IMR-90 (cell line): ENCODE data around the gene HIVEP3. TPM values are rescaled to one million over a fixed set of nuclear protein-coding genes. Genes with fewer than 3 reads are reported as not detected.

Source experiments
- ATAC-seq: fragments of 200-7000 bp; cut with Tn5 transposase; 2 replicates; pipeline ENCODE4 v1.9.1; 2020; ENCODE audit warnings: low read depth, mild to moderate bottlenecking, moderate library complexity
- BruUV-seq: library from RNA; stranded (reverse); fragments of 400-500 nt; replicated peaks from 2 replicates; lab custom pipeline; 2021; lab: Mats Ljungman, UMichigan
- CTCF ChIA-PET: fragments of 300-600 bp; formaldehyde crosslinking; extraction: SDS; loops from one replicate; lab custom pipeline; 2021; ENCODE audit warnings: antibody characterized with exemption; lab: Yijun Ruan, JAX
- POLR2A ChIA-PET: fragments of 300-600 bp; sonication (Branson Sonifier 250); formaldehyde crosslinking; loops from one replicate; lab custom pipeline; 2022; ENCODE audit warnings: antibody characterized with exemption; ENCODE audit not compliant: unreplicated experiment; lab: Charles Lee
- DNase-seq: peaks from one replicate; pipeline ENCODE4 v3.0.0; 2013
- H2AFZ ChIP-seq: replicated peaks from 2 replicates; pipeline ENCODE3; 2013; ENCODE audit warnings: low read length, mild to moderate bottlenecking; ENCODE audit not compliant: poor library complexity
- H2AK5ac ChIP-seq: 2 replicates; pipeline ENCODE4 v1.6.1; 2013; ENCODE audit warnings: low read depth, low read length, inconsistent platforms
- H2AK9ac ChIP-seq: replicated peaks from 2 replicates; pipeline ENCODE3; 2013; ENCODE audit warnings: mild to moderate bottlenecking, low read depth, low read length, moderate library complexity; ENCODE audit not compliant: poor library complexity
- H2BK120ac ChIP-seq: 2 replicates; pipeline ENCODE4 v1.6.1; 2013; ENCODE audit warnings: low read depth, low read length, inconsistent platforms
- H2BK15ac ChIP-seq: 3 replicates; pipeline ENCODE4 v1.6.1; 2013; ENCODE audit warnings: low read depth, low read length, inconsistent platforms
- H2BK20ac ChIP-seq: 2 replicates; pipeline ENCODE4 v1.6.1; 2013; ENCODE audit warnings: low read depth, mild to moderate bottlenecking, inconsistent platforms, low read length, moderate library complexity
- H2BK5ac ChIP-seq: 2 replicates; pipeline ENCODE4 v1.6.1; 2013; ENCODE audit warnings: mild to moderate bottlenecking, low read depth, low read length, inconsistent platforms; ENCODE audit not compliant: poor library complexity, severe bottlenecking
- H3K14ac ChIP-seq: replicated peaks from 2 replicates; pipeline ENCODE4 v1.6.1; 2013; ENCODE audit warnings: low read depth, low read length, inconsistent platforms
- H3K18ac ChIP-seq: 2 replicates; pipeline ENCODE4 v1.6.1; 2013; ENCODE audit warnings: low read depth, low read length, control low read depth
- H3K23ac ChIP-seq: 2 replicates; pipeline ENCODE4 v1.6.1; 2013; ENCODE audit warnings: low read depth, low read length, inconsistent platforms
- H3K27ac ChIP-seq: 2 replicates; pipeline ENCODE4 v1.5.1; 2013; ENCODE audit warnings: mild to moderate bottlenecking, control low read depth, low read length; ENCODE audit not compliant: insufficient read depth
- H3K27me3 ChIP-seq: 2 replicates; pipeline ENCODE4 v1.6.1; 2013; ENCODE audit warnings: low read length; ENCODE audit not compliant: control insufficient read depth, insufficient read depth
- H3K36me3 ChIP-seq: 2 replicates; pipeline ENCODE4 v1.6.1; 2013; ENCODE audit warnings: low read length, mixed read lengths; ENCODE audit not compliant: control insufficient read depth, insufficient read depth
- H3K4ac ChIP-seq: 2 replicates; pipeline ENCODE4 v1.6.1; 2013; ENCODE audit warnings: low read depth, low read length, inconsistent platforms
- H3K4me1 ChIP-seq: 2 replicates; pipeline ENCODE4 v1.6.1; 2013; ENCODE audit warnings: low read length, mixed read lengths; ENCODE audit not compliant: control insufficient read depth, insufficient read depth
- H3K4me2 ChIP-seq: 2 replicates; pipeline ENCODE4 v1.6.1; 2013; ENCODE audit warnings: low read depth, mild to moderate bottlenecking, control low read depth, low read length, moderate library complexity
- H3K4me3 ChIP-seq: 2 replicates; pipeline ENCODE4 v1.5.1; 2013; ENCODE audit warnings: low read depth, mild to moderate bottlenecking, control low read depth, low read length, moderate library complexity; ENCODE audit not compliant: insufficient read depth
- H3K56ac ChIP-seq: 2 replicates; pipeline ENCODE4 v1.6.1; 2013; ENCODE audit warnings: low read length, inconsistent platforms; ENCODE audit not compliant: insufficient read depth; ENCODE audit errors: extremely low read depth
- H3K79me1 ChIP-seq, 2 experiments: 2 replicates each; pipeline ENCODE4 v1.6.1; 2013; ENCODE audit warnings: low read length in 2 of 2, inconsistent platforms in 1 of 2, low read depth in 1 of 2
- H3K9ac ChIP-seq: 2 replicates; pipeline ENCODE4 v1.6.1; 2013; ENCODE audit warnings: low read depth, low read length, control low read depth
- H3K9me1 ChIP-seq: 2 replicates; pipeline ENCODE4 v1.6.1; 2013; ENCODE audit warnings: low read length, inconsistent platforms; ENCODE audit not compliant: insufficient read depth
- H3K9me3 ChIP-seq: 2 replicates; pipeline ENCODE4 v1.6.1; 2013; ENCODE audit warnings: low read length; ENCODE audit not compliant: control insufficient read depth, insufficient read depth
- H4K20me1 ChIP-seq: 2 replicates; pipeline ENCODE4 v1.6.1; 2013; ENCODE audit warnings: low read length, inconsistent platforms; ENCODE audit not compliant: insufficient read depth
- H4K5ac ChIP-seq: 2 replicates; pipeline ENCODE4 v1.6.1; 2013; ENCODE audit warnings: mild to moderate bottlenecking, low read depth, low read length, control low read depth
- H4K8ac ChIP-seq, 2 experiments: 2 replicates each; pipeline ENCODE4 v1.6.1; 2013; ENCODE audit warnings: low read depth in 2 of 2, low read length in 2 of 2, control low read depth in 1 of 2, inconsistent platforms in 1 of 2
- H4K91ac ChIP-seq: 2 replicates; pipeline ENCODE4 v1.6.1; 2013; ENCODE audit warnings: low read depth, low read length, inconsistent platforms; ENCODE audit not compliant: insufficient read depth
- CEBPB ChIP-seq: IDR thresholded peaks from 2 replicates; pipeline ENCODE4 v1.6.1; 2012; ENCODE audit warnings: low read depth, low read length, improper control_type of control experiment
- CTCF ChIP-seq: conservative IDR thresholded peaks from 2 replicates; pipeline ENCODE4 v1.5.1; 2012; ENCODE audit warnings: mild to moderate bottlenecking, low read depth, low read length, improper control_type of control experiment
- FOS ChIP-seq: fragments of 150-350 bp; IDR thresholded peaks from 2 replicates; pipeline ENCODE4 v1.6.1; 2016; ENCODE audit warnings: low read depth, low read length
- MAFK ChIP-seq: IDR thresholded peaks from 2 replicates; pipeline ENCODE4 v1.6.1; 2012; ENCODE audit warnings: low read depth, low read length, improper control_type of control experiment
- MXI1 ChIP-seq: IDR thresholded peaks from 2 replicates; pipeline ENCODE4 v1.6.1; 2012; ENCODE audit warnings: low read depth, mild to moderate bottlenecking, low read length, moderate library complexity, borderline replicate concordance
- RFX5 ChIP-seq: IDR thresholded peaks from 2 replicates; pipeline ENCODE4 v1.8.0; 2012; ENCODE audit warnings: low read depth, mild to moderate bottlenecking, low read length, moderate library complexity
- whole genome bisulfite sequencing, 2 experiments: methylation state at CpG; one replicate each; pipeline versions ENCODE4 v1.1.5 to v1.1.7; 2013; ENCODE audit warnings: missing lambda C conversion rate in 2 of 2; ENCODE audit not compliant: insufficient read length in 1 of 2; ENCODE audit errors: extremely low coverage in 2 of 2; 5-methylcytosine and 5-hydroxymethylcytosine counted together
- dilution Hi-C: fragments of 300-500 bp; cut with HindIII; formaldehyde crosslinking; loops from one replicate; pipeline ENCODE4 v1.14.3; 2018; ENCODE audit warnings: low sequenced_read_pairs; ENCODE audit not compliant: unreplicated experiment
- in situ Hi-C: fragments of 300-500 bp; cut with MboI; formaldehyde crosslinking; loops from 3 replicates; pipeline ENCODE4 v1.14.3; 2019; ENCODE audit warnings: low sequenced_read_pairs, inconsistent platforms, mixed read lengths
- intact Hi-C: fragments of 100-400 bp; cut with micrococcal nuclease; formaldehyde crosslinking; loops from 2 replicates; pipeline ENCODE4 v1.10.0; 2022
- polyA plus RNA-seq, 3 experiments: library from polyadenylated mRNA; depleted of rRNA; stranded (reverse); fragments of >200 nt; gene quantifications; 2 replicates each; pipeline ENCODE4 v1.2.3, GENCODE V29; 2012; ENCODE audit warnings: low replicate concordance in 1 of 3
- total RNA-seq: library from RNA; depleted of rRNA; stranded (reverse); fragments of >200 nt; gene quantifications from 2 replicates; pipeline ENCODE4 v1.2.3, GENCODE V29; 2012
- TF ChIP-seq, protein P1 (sequence below): fragments of 150-350 bp; IDR thresholded peaks from 2 replicates; pipeline ENCODE4 v1.6.1; 2017; ENCODE audit warnings: mild to moderate bottlenecking, antibody characterized with exemption, low read length, low read depth
- TF ChIP-seq, protein P2 (sequence below): fragments of 150-350 bp; IDR thresholded peaks from 2 replicates; pipeline ENCODE4 v1.6.1; 2016; ENCODE audit warnings: low read depth, mild to moderate bottlenecking, low read length, moderate library complexity, borderline replicate concordance

HIVEP3 gene
- total and polyA plus RNA-seq, 2 of the 4 experiments (the other 2 are of a cell fraction): 1.4 to 4.0 TPM

DNA sequence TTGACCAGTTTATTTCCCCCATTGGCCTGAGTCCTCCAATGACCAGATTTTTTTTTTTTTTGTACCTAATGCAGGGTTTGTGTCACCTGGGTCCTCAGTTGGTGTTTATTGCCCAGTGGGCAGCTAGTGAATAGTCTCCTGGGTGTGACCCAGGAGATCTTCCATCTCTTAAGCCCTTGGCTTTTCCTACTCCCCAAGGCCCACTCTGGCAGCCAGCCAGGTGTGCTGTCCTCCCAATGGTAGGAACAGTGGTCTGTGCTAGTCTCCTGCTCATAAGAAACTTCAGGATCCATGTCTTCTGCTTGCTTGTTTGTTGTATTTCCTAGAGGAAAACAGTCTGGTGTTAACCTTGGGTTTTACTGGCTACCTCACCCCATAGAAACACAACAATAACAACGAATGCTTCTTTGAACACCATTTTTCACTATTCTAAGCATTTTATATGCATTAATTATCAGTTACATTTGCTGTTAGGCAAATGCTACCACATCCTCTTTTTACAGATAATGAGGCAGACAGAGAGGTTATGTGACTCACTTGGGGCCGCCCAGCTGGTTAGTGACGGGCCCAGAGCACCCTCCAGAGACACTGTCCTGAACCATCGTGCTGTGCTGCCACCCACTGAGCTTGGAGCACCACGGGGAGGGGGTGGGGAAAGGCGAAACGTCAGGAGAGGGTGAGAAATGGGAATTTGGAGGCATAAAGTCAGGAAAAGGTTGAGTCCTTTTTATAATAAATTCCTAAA is 107.5 kb downstream of the HIVEP3 start:
- H3K9me3 ChIP-seq: no peaks in the 10 kb centered on the region
- H2BK20ac ChIP-seq: no peak overlapping the region
- no peak overlapping the region for H3K4me2 ChIP-seq
- H3K27ac ChIP-seq: no peak overlapping the region
- H3K4me1 ChIP-seq: peaks cover 10% of the 10 kb centered on the region
- H3K9me1 ChIP-seq: peaks cover 20% of the 10 kb centered on the region
- no peak overlapping the region for H3K4me3 ChIP-seq
- no peak overlapping the region for H3K4ac ChIP-seq
- dilution Hi-C loops: no loop called here
- no peak overlapping the region for H2BK15ac ChIP-seq
- TF ChIP-seq RFX5: no peak
- 0 out of 2 replicates have a peak, but pooled peaks have one; percentile 5 for TF ChIP-seq CTCF
- no peak for TF ChIP-seq MXI1
- no peak for TF ChIP-seq FOS
- no peak for TF ChIP-seq CEBPB
- TF ChIP-seq, protein P1, sequence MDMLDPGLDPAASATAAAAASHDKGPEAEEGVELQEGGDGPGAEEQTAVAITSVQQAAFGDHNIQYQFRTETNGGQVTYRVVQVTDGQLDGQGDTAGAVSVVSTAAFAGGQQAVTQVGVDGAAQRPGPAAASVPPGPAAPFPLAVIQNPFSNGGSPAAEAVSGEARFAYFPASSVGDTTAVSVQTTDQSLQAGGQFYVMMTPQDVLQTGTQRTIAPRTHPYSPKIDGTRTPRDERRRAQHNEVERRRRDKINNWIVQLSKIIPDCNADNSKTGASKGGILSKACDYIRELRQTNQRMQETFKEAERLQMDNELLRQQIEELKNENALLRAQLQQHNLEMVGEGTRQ: no peak
- TF ChIP-seq, protein P2, sequence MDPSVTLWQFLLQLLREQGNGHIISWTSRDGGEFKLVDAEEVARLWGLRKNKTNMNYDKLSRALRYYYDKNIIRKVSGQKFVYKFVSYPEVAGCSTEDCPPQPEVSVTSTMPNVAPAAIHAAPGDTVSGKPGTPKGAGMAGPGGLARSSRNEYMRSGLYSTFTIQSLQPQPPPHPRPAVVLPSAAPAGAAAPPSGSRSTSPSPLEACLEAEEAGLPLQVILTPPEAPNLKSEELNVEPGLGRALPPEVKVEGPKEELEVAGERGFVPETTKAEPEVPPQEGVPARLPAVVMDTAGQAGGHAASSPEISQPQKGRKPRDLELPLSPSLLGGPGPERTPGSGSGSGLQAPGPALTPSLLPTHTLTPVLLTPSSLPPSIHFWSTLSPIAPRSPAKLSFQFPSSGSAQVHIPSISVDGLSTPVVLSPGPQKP: no peak
- TF ChIP-seq MAFK: no peak
- no peak overlapping the region; the same call in 1 of the 2 replicates for H2AK5ac ChIP-seq
- peaks cover 5% of the 10 kb centered on the region for H4K20me1 ChIP-seq
- H3K79me1 ChIP-seq: no peaks in the 10 kb centered on the region
- no peak overlapping the region for H3K23ac ChIP-seq
- H3K14ac ChIP-seq: no peak overlapping the region
- no TSS peak for BruUV-seq
- H4K8ac ChIP-seq: no peak overlapping the region
- no peak overlapping the region for H3K9ac ChIP-seq
- no peak overlapping the region for H2AK9ac ChIP-seq
- DNase-seq (peak; percentile 56), ATAC-seq (no peak)
- no peaks in the 10 kb centered on the region for H3K36me3 ChIP-seq
- CTCF ChIA-PET: interaction anchor here (0.6 to 1.4 kb wide), 4 partner anchors 22 to 362 kb away, joined by 3 to 4 read pairs (median 3); no protein-coding TSS in a partner anchor
- no peak overlapping the region for H4K91ac ChIP-seq
- H2BK5ac ChIP-seq: no peak overlapping the region
- H2BK120ac ChIP-seq: peak overlapping the region; percentile 46; the same call in 1 of the 2 replicates
- H3K56ac ChIP-seq: no peak overlapping the region
- H2AFZ ChIP-seq: peak overlapping the region; percentile 26
- in situ Hi-C loops: no loop called here
- WGBS, 2 experiments: no CpG with 5 or more reads among the region's 7 CpGs
- intact Hi-C loops: loop anchor here (10.0 kb wide), 1 partner anchor 334 kb away; no protein-coding TSS in a partner anchor
- H4K5ac ChIP-seq: no peak overlapping the region
- H3K27me3 ChIP-seq: no peaks in the 10 kb centered on the region
- POLR2A ChIA-PET: no interaction called here
- no peak overlapping the region for H3K18ac ChIP-seq
